ENCODE data around the gene HDAC4. TPM values are rescaled to one million over a fixed set of nuclear protein-coding genes. Genes with fewer than 3 reads are reported as not detected.

HDAC4 gene
- total and polyA plus RNA-seq, 10 of the 15 experiments (the other 5 are each of a cell fraction or from before 2014, with no cell fraction given), result 0.22 to 15.7 (median 4.8) TPM

DNA sequence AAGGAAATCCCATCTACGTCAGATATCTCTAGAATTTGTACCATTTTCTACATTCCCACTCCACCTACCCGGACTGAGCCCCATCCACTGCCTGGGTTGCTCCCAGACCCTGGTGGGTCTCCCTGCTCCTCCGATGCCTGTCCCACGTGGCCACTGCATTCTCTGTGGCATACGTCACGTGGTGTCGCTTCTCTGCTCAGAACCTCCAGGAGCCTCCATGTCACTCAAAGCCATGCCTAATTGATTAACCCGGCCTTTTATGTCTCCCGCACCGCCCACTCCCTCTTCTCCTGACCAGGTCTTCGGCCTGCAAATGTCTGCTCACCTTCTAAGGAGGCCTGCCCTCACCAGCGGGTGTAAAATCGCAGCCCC lies 176.6 kb downstream of the HDAC4 start (continued):
- TF ChIP-seq ZNF274 (IDR thresholded peaks at IDR 0.05; ENCODE audit: insufficient read depth, insufficient read length) (no peak), WRNIP1 (IDR thresholded peaks at IDR 0.05; ENCODE audit: borderline replicate concordance, low read depth, low read length) (no peak)

DNA sequence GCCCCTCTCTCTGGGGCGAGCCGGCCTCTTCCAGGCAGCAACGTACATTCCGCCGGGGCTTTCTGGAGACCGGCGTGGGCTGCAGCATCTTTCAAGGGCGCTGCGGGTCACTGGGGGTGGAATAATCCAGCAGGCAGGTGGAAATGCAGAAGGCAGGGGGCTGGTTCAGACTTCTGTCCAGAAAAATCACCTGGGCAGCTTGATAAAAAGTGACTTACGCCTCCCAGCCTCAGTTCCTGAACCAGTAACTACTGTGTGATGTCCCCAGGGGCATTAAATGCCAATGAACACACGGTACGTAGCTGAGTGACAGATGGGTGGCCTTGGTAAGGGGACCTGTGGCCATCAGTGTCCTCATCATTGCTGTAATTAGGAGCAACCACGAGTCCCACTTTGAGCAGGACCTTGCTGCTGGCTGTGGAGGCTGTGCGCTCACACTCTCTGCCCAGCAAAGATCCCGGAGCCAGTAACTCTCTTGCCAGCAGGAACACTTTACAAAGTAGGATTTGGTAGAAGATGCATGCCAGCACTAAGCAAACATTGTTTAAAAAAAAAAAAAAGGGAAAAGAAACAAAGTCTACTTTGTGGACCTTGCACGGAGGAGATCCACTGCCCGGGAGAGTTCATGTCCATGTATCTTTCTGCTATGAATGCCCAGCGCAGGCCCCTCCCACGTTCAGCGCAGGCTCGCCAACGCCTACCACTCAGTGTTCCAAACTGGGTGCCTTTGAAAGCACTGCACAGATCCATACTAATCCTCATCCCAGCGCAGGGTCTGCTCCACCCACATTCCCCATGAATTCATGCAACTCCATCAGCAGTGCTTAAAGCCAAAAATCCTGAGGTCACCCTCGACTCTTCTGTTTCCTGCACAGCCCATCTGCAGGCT lies 177.3 kb downstream of the HDAC4 start:
- 85% methylated on average over 24 of the region's 24 CpGs for WGBS (ENCODE audit: insufficient coverage, insufficient replicate concordance, low lambda C conversion rate, missing lambda C conversion rate)
- BruUV-seq (replicated peaks), result no TSS peak
- DNase-seq (ENCODE audit: low read depth, low spot score) (no peak), ATAC-seq (no peak), FAIRE-seq (no peak)
- Histone ChIP-seq H2AFZ (ENCODE audit: control insufficient read depth, low read depth, low read length) (no peak overlapping the region), H3K9me3 (replicated peaks; ENCODE audit: control insufficient read depth, insufficient read depth, low read length) (no peaks in the 10 kb centered on the region), H3K27me3 (replicated peaks in 1 of 2; ENCODE audit: control insufficient read depth in 2 of 2, insufficient read depth in 2 of 2, low read length in 1 of 2) (no peaks in the 10 kb centered on the region), H3K36me3 (ENCODE audit: control insufficient read depth in 2 of 2, insufficient read depth in 2 of 2, low read length in 1 of 2) (no peaks in the 10 kb centered on the region), H3K27ac (ENCODE audit: control insufficient read depth, insufficient read depth) (no peak overlapping the region), H3K4me3 (no peak overlapping the region), H3K4me1 (ENCODE audit: control insufficient read depth, insufficient read depth, low read length) (no peaks in the 10 kb centered on the region; the same call in 1 of the 2 replicates), H3K9ac (ENCODE audit: control insufficient read depth, insufficient read depth, low read length) (no peak overlapping the region), H4K20me1 (ENCODE audit: control insufficient read depth, insufficient read depth) (no peaks in the 10 kb centered on the region; the same call in 1 of the 2 replicates), H3K79me2 (ENCODE audit: control insufficient read depth, insufficient read depth, low read length) (no peaks in the 10 kb centered on the region), H3K4me2 (ENCODE audit: control insufficient read depth, insufficient read depth) (no peak overlapping the region)
- intact Hi-C loops (cut with micrococcal nuclease; ENCODE audit: unreplicated experiment), result no loop called here
- ChIA-PET POLR2A (no interaction called here), CTCF (no interaction called here), SMC1A (ENCODE audit: uncharacterized antibody, unreplicated experiment) (no interaction called here), RAD21 (ENCODE audit: unreplicated experiment) (no interaction called here)
- in situ Hi-C loops (cut with MboI), result no loop called here
- TF ChIP-seq, protein P1, sequence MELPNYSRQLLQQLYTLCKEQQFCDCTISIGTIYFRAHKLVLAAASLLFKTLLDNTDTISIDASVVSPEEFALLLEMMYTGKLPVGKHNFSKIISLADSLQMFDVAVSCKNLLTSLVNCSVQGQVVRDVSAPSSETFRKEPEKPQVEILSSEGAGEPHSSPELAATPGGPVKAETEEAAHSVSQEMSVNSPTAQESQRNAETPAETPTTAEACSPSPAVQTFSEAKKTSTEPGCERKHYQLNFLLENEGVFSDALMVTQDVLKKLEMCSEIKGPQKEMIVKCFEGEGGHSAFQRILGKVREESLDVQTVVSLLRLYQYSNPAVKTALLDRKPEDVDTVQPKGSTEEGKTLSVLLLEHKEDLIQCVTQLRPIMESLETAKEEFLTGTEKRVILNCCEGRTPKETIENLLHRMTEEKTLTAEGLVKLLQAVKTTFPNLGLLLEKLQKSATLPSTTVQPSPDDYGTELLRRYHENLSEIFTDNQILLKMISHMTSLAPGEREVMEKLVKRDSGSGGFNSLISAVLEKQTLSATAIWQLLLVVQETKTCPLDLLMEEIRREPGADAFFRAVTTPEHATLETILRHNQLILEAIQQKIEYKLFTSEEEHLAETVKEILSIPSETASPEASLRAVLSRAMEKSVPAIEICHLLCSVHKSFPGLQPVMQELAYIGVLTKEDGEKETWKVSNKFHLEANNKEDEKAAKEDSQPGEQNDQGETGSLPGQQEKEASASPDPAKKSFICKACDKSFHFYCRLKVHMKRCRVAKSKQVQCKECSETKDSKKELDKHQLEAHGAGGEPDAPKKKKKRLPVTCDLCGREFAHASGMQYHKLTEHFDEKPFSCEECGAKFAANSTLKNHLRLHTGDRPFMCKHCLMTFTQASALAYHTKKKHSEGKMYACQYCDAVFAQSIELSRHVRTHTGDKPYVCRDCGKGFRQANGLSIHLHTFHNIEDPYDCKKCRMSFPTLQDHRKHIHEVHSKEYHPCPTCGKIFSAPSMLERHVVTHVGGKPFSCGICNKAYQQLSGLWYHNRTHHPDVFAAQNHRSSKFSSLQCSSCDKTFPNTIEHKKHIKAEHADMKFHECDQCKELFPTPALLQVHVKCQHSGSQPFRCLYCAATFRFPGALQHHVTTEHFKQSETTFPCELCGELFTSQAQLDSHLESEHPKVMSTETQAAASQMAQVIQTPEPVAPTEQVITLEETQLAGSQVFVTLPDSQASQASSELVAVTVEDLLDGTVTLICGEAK (IDR thresholded peaks at IDR 0.05; ENCODE audit: borderline replicate concordance), result no peak
- TF ChIP-seq, protein P2, sequence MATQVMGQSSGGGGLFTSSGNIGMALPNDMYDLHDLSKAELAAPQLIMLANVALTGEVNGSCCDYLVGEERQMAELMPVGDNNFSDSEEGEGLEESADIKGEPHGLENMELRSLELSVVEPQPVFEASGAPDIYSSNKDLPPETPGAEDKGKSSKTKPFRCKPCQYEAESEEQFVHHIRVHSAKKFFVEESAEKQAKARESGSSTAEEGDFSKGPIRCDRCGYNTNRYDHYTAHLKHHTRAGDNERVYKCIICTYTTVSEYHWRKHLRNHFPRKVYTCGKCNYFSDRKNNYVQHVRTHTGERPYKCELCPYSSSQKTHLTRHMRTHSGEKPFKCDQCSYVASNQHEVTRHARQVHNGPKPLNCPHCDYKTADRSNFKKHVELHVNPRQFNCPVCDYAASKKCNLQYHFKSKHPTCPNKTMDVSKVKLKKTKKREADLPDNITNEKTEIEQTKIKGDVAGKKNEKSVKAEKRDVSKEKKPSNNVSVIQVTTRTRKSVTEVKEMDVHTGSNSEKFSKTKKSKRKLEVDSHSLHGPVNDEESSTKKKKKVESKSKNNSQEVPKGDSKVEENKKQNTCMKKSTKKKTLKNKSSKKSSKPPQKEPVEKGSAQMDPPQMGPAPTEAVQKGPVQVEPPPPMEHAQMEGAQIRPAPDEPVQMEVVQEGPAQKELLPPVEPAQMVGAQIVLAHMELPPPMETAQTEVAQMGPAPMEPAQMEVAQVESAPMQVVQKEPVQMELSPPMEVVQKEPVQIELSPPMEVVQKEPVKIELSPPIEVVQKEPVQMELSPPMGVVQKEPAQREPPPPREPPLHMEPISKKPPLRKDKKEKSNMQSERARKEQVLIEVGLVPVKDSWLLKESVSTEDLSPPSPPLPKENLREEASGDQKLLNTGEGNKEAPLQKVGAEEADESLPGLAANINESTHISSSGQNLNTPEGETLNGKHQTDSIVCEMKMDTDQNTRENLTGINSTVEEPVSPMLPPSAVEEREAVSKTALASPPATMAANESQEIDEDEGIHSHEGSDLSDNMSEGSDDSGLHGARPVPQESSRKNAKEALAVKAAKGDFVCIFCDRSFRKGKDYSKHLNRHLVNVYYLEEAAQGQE (IDR thresholded peaks at IDR 0.05; ENCODE audit: low read depth, low read length), result no peak
- TF ChIP-seq STAT1 (conservative IDR thresholded peaks at IDR 0.05) (no peak), BHLHE40 (IDR thresholded peaks at IDR 0.05; ENCODE audit: borderline replicate concordance in 1 of 2, low read depth in 2 of 2, low read length in 1 of 2) (no peak), HDAC2 (IDR thresholded peaks at IDR 0.05) (no peak), RAD51 (IDR thresholded peaks at IDR 0.05) (no peak), SUZ12 (IDR thresholded peaks at IDR 0.05; ENCODE audit: unreplicated experiment) (no peak), NFXL1 (IDR thresholded peaks at IDR 0.05; ENCODE audit: borderline replicate concordance) (no peak), NR2C1 (IDR thresholded peaks at IDR 0.05) (no peak)
- TF ChIP-seq, protein P3, sequence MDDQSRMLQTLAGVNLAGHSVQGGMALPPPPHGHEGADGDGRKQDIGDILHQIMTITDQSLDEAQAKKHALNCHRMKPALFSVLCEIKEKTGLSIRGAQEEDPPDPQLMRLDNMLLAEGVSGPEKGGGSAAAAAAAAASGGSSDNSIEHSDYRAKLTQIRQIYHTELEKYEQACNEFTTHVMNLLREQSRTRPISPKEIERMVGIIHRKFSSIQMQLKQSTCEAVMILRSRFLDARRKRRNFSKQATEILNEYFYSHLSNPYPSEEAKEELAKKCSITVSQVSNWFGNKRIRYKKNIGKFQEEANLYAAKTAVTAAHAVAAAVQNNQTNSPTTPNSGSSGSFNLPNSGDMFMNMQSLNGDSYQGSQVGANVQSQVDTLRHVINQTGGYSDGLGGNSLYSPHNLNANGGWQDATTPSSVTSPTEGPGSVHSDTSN (IDR thresholded peaks at IDR 0.05; ENCODE audit: insufficient replicate concordance, low read depth, low read length), result no peak

All from GM12878 (cell line).